GM23338 (cell line): ENCODE data around the gene THTPA. TPM values are rescaled to one million over a fixed set of nuclear protein-coding genes. Genes with fewer than 3 reads are reported as not detected.

Experiments
- ATAC-seq: fragments of 200-7000 bp; cut with Tn5 transposase; 3 replicates; pipeline ENCODE4 v1.9.1; 2020
- DNase-seq: peaks from one replicate; pipeline ENCODE4 v3.0.0-alpha.2; 2015; ENCODE audit warnings: low spot score
- H2AFZ ChIP-seq: fragments of 200-600 bp; sonication (generic); 2 replicates; pipeline ENCODE4 v1.8.0; 2016; ENCODE audit warnings: antibody characterized with exemption, mild to moderate bottlenecking, moderate library complexity
- H3F3A ChIP-seq: fragments of 200-600 bp; sonication (generic); replicated peaks from 2 replicates; pipeline ENCODE4 v1.8.0; 2017; ENCODE audit warnings: antibody characterized with exemption, mixed run types, low read depth
- H3K27ac ChIP-seq: fragments of 200-600 bp; sonication (generic); 2 replicates; pipeline ENCODE4 v1.6.1; 2016; ENCODE audit warnings: low read depth
- H3K27me3 ChIP-seq: fragments of 200-600 bp; sonication (generic); 2 replicates; pipeline ENCODE4 v1.8.0; 2016; ENCODE audit warnings: mild to moderate bottlenecking, mixed run types, moderate library complexity; ENCODE audit not compliant: insufficient read depth
- H3K36me3 ChIP-seq: fragments of 200-600 bp; sonication (generic); 2 replicates; pipeline ENCODE4 v1.8.0; 2016; ENCODE audit warnings: mild to moderate bottlenecking; ENCODE audit not compliant: insufficient read depth
- H3K4me1 ChIP-seq: fragments of 200-600 bp; sonication (generic); 2 replicates; pipeline ENCODE4 v1.8.0; 2016; ENCODE audit warnings: mild to moderate bottlenecking, moderate library complexity; ENCODE audit not compliant: insufficient read depth
- H3K4me2 ChIP-seq: fragments of 200-600 bp; sonication (generic); 2 replicates; pipeline ENCODE4 v1.7.1; 2017; ENCODE audit warnings: mixed run types
- H3K4me3 ChIP-seq: fragments of 200-600 bp; sonication (generic); 2 replicates; pipeline ENCODE4 v1.6.1; 2016; ENCODE audit warnings: mixed run types
- H3K79me2 ChIP-seq: fragments of 200-600 bp; sonication (generic); replicated peaks from 2 replicates; pipeline ENCODE4 v1.8.0; 2017; ENCODE audit warnings: mild to moderate bottlenecking; ENCODE audit not compliant: insufficient read depth
- H3K9me2 ChIP-seq: fragments of 200-600 bp; sonication (generic); 2 replicates; pipeline ENCODE4 v1.8.0; 2017; ENCODE audit not compliant: insufficient read depth
- H4K20me1 ChIP-seq: fragments of 200-600 bp; sonication (generic); replicated peaks from 2 replicates; pipeline ENCODE4 v1.8.0; 2017; ENCODE audit warnings: mild to moderate bottlenecking; ENCODE audit not compliant: insufficient read depth
- H3K27ac Mint-ChIP-seq: 2 replicates; pipeline ENCODE4 v1.8.0; 2020; ENCODE audit warnings: inconsistent platforms, mild to moderate bottlenecking, moderate library complexity, mixed read lengths
- H3K27me3 Mint-ChIP-seq: 3 replicates; pipeline ENCODE4 v1.8.0; 2022; ENCODE audit warnings: low read depth, mild to moderate bottlenecking, moderate library complexity, mixed read lengths, inconsistent platforms; ENCODE audit not compliant: insufficient read depth, poor library complexity
- H3K36me3 Mint-ChIP-seq: 3 replicates; pipeline ENCODE4 v1.8.0; 2021; ENCODE audit warnings: low read depth, mild to moderate bottlenecking, inconsistent platforms, moderate library complexity, mixed read lengths
- H3K4me1 Mint-ChIP-seq: 3 replicates; pipeline ENCODE4 v1.8.0; 2020; ENCODE audit warnings: mild to moderate bottlenecking, inconsistent platforms, mixed read lengths
- H3K4me3 Mint-ChIP-seq: 3 replicates; pipeline ENCODE4 v1.8.0; 2021; ENCODE audit warnings: moderate library complexity, mild to moderate bottlenecking, inconsistent platforms, mixed read lengths
- H3K9me3 Mint-ChIP-seq: 3 replicates; pipeline ENCODE4 v1.8.0; 2020; ENCODE audit warnings: moderate library complexity, mild to moderate bottlenecking, inconsistent platforms, mixed read lengths
- CREB1 ChIP-seq: fragments of 250-450 bp; sonication (Bioruptor Pico); IDR thresholded peaks from 2 replicates; pipeline ENCODE4 v1.5.0; 2020; ENCODE audit warnings: low read depth, mild to moderate bottlenecking, moderate library complexity
- CTCF ChIP-seq, 2 experiments: fragments of 200-600 bp in 1 of 2; sonication (generic) in 1 of 2; conservative IDR thresholded peaks; 2 replicates each; pipeline versions ENCODE4 v1.5.1 to v1.6.1; 2016 to 2017; ENCODE audit warnings: antibody characterized with exemption in 2 of 2, low read depth in 2 of 2, mild to moderate bottlenecking in 2 of 2, moderate library complexity in 1 of 2
- EZH2 ChIP-seq: fragments of 200-600 bp; sonication (generic); IDR thresholded peaks from one replicate; pipeline ENCODE4 v1.8.0; 2017; ENCODE audit warnings: antibody characterized with exemption, mild to moderate bottlenecking, low read depth; ENCODE audit not compliant: unreplicated experiment
- EZH2phosphoT487 ChIP-seq: fragments of 200-600 bp; sonication (generic); IDR thresholded peaks from one replicate; pipeline ENCODE4 v1.8.1; 2018; ENCODE audit warnings: antibody characterized with exemption; ENCODE audit not compliant: unreplicated experiment
- JUNB ChIP-seq: IDR thresholded peaks from one replicate; pipeline ENCODE4 v1.6.1; 2016; ENCODE audit warnings: antibody characterized with exemption; ENCODE audit not compliant: unreplicated experiment
- NANOG ChIP-seq: IDR thresholded peaks from 2 replicates; pipeline ENCODE4 v1.6.1; 2016; ENCODE audit warnings: antibody characterized with exemption, borderline replicate concordance
- POLR2AphosphoS5 ChIP-seq: IDR thresholded peaks from 2 replicates; pipeline ENCODE4 v1.6.1; 2016; ENCODE audit warnings: antibody characterized with exemption, low read depth
- REST ChIP-seq: IDR thresholded peaks from one replicate; pipeline ENCODE4 v1.6.1; 2018; ENCODE audit warnings: antibody characterized with exemption; ENCODE audit not compliant: unreplicated experiment
- STAT1 ChIP-seq: IDR thresholded peaks from one replicate; pipeline ENCODE4 v1.6.1; 2016; ENCODE audit warnings: antibody characterized with exemption; ENCODE audit not compliant: unreplicated experiment
- ZNF114 ChIP-seq: fragments of 250-450 bp; sonication (Bioruptor Pico); IDR thresholded peaks from 2 replicates; pipeline ENCODE4 v1.5.0; 2020; ENCODE audit warnings: mild to moderate bottlenecking, moderate library complexity
- ZNF331 ChIP-seq: fragments of 250-450 bp; sonication (Bioruptor Pico); IDR thresholded peaks from 2 replicates; pipeline ENCODE4 v1.5.0; 2020; ENCODE audit warnings: low read depth, mild to moderate bottlenecking, moderate library complexity
- polyA plus RNA-seq: library from polyadenylated mRNA; unstranded; fragments of >200 nt; fragmentation: Nextera tagmentation; extraction: Ambion mirVana; gene quantifications from 2 replicates; pipeline ENCODE4 v1.2.1, GENCODE V29; 2016
- total RNA-seq: library from RNA; depleted of rRNA; stranded (reverse); fragments of >200 nt; shearing (Covaris generic); gene quantifications from 2 replicates; pipeline ENCODE4 v1.2.3, GENCODE V29; 2014
- TF ChIP-seq, protein P1 (sequence below): fragments of 250-450 bp; sonication (Bioruptor Pico); IDR thresholded peaks from 2 replicates; pipeline ENCODE4 v1.5.0; 2020; ENCODE audit warnings: mild to moderate bottlenecking, moderate library complexity
- TF ChIP-seq, protein P2 (sequence below): IDR thresholded peaks from 2 replicates; pipeline ENCODE4 v1.6.1; 2016; ENCODE audit warnings: antibody characterized with exemption

THTPA gene
- total and polyA plus RNA-seq, 2 experiments from 2014 or later, result 8.6 to 21.3 TPM

- H3K27ac Mint-ChIP-seq, result no peak within 1 kb of the TSS; the same call in 1 of the 2 replicates
- peaks cover 15% of the 10 kb centered on the region; the same call in 1 of the 2 replicates for H3F3A ChIP-seq
- peak within 1 kb of the TSS; percentile 86 for H3K4me3 Mint-ChIP-seq
- H3K4me1 ChIP-seq, result peaks cover 15% of the 10 kb centered on the region
- H3K9me2 ChIP-seq, result no peaks in the 10 kb centered on the region
- H3K27me3 ChIP-seq, result peaks cover 32% of the 10 kb centered on the region
- H3K4me2 ChIP-seq, result peak within 1 kb of the TSS; percentile 98
- H3K27me3 Mint-ChIP-seq, result peaks cover 31% of the 10 kb centered on the region
- H3K36me3 ChIP-seq, result no peaks in the 10 kb centered on the region
- H4K20me1 ChIP-seq, result peaks cover 16% of the 10 kb centered on the region
- ATAC-seq (peak; percentile 12), DNase-seq (peak; percentile 79)
- no peak for TF ChIP-seq EZH2
- TF ChIP-seq ZNF331 (CRISPR knock-in tag), result no peak
- TF ChIP-seq EZH2phosphoT487, result no peak
- no peak for TF ChIP-seq ZNF114
- TF ChIP-seq JUNB, result no peak
- TF ChIP-seq, protein P1, sequence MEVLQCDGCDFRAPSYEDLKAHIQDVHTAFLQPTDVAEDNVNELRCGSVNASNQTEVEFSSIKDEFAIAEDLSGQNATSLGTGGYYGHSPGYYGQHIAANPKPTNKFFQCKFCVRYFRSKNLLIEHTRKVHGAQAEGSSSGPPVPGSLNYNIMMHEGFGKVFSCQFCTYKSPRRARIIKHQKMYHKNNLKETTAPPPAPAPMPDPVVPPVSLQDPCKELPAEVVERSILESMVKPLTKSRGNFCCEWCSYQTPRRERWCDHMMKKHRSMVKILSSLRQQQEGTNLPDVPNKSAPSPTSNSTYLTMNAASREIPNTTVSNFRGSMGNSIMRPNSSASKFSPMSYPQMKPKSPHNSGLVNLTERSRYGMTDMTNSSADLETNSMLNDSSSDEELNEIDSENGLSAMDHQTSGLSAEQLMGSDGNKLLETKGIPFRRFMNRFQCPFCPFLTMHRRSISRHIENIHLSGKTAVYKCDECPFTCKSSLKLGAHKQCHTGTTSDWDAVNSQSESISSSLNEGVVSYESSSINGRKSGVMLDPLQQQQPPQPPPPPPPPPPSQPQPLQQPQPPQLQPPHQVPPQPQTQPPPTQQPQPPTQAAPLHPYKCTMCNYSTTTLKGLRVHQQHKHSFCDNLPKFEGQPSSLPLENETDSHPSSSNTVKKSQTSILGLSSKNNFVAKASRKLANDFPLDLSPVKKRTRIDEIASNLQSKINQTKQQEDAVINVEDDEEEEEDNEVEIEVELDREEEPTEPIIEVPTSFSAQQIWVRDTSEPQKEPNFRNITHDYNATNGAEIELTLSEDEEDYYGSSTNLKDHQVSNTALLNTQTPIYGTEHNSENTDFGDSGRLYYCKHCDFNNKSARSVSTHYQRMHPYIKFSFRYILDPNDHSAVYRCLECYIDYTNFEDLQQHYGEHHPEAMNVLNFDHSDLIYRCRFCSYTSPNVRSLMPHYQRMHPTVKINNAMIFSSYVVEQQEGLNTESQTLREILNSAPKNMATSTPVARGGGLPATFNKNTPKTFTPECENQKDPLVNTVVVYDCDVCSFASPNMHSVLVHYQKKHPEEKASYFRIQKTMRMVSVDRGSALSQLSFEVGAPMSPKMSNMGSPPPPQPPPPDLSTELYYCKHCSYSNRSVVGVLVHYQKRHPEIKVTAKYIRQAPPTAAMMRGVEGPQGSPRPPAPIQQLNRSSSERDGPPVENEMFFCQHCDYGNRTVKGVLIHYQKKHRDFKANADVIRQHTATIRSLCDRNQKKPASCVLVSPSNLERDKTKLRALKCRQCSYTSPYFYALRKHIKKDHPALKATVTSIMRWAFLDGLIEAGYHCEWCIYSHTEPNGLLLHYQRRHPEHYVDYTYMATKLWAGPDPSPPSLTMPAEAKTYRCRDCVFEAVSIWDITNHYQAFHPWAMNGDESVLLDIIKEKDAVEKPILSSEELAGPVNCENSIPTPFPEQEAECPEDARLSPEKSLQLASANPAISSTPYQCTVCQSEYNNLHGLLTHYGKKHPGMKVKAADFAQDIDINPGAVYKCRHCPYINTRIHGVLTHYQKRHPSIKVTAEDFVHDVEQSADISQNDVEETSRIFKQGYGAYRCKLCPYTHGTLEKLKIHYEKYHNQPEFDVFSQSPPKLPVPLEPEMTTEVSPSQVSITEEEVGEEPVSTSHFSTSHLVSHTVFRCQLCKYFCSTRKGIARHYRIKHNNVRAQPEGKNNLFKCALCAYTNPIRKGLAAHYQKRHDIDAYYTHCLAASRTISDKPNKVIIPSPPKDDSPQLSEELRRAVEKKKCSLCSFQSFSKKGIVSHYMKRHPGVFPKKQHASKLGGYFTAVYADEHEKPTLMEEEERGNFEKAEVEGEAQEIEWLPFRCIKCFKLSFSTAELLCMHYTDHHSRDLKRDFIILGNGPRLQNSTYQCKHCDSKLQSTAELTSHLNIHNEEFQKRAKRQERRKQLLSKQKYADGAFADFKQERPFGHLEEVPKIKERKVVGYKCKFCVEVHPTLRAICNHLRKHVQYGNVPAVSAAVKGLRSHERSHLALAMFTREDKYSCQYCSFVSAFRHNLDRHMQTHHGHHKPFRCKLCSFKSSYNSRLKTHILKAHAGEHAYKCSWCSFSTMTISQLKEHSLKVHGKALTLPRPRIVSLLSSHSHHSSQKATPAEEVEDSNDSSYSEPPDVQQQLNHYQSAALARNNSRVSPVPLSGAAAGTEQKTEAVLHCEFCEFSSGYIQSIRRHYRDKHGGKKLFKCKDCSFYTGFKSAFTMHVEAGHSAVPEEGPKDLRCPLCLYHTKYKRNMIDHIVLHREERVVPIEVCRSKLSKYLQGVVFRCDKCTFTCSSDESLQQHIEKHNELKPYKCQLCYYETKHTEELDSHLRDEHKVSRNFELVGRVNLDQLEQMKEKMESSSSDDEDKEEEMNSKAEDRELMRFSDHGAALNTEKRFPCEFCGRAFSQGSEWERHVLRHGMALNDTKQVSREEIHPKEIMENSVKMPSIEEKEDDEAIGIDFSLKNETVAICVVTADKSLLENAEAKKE, result no peak
- no peak for TF ChIP-seq REST
- TF ChIP-seq STAT1, result no peak
- TF ChIP-seq CREB1 (CRISPR knock-in tag), result no peak
- no peak for TF ChIP-seq NANOG
- TF ChIP-seq POLR2AphosphoS5, result no peak
- no peak for TF ChIP-seq CTCF (conservative IDR thresholded peaks at IDR 0.05; ENCODE audit: low read depth in 2 of 2)
- TF ChIP-seq, protein P2, sequence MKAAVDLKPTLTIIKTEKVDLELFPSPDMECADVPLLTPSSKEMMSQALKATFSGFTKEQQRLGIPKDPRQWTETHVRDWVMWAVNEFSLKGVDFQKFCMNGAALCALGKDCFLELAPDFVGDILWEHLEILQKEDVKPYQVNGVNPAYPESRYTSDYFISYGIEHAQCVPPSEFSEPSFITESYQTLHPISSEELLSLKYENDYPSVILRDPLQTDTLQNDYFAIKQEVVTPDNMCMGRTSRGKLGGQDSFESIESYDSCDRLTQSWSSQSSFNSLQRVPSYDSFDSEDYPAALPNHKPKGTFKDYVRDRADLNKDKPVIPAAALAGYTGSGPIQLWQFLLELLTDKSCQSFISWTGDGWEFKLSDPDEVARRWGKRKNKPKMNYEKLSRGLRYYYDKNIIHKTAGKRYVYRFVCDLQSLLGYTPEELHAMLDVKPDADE, result no peak
- H3K79me2 ChIP-seq, result peaks cover 10% of the 10 kb centered on the region
- H3K4me3 ChIP-seq, result peak within 1 kb of the TSS; percentile 90
- H3K36me3 Mint-ChIP-seq, result peaks cover 11% of the 10 kb centered on the region
- H3K9me3 Mint-ChIP-seq, result peaks cover 4% of the 10 kb centered on the region
- H3K27ac ChIP-seq, result 0 out of 2 replicates have a peak within 1 kb of the TSS, but pooled peaks have one; percentile 68
- H3K4me1 Mint-ChIP-seq, result peaks cover 24% of the 10 kb centered on the region
- H2AFZ ChIP-seq, result peak within 1 kb of the TSS; percentile 78; the same call in 1 of the 2 replicates
Measured at GRCh38 chr14:23578560-23579310, 22.7 kb downstream of the THTPA start, which contains the start of gene JPH4. JPH4 (minus strand) TSS chr14:23578790; CDS start chr14:23577453, 1,337 bp downstream.
